Immature natural killer cell (primary cell): ENCODE measurements around the gene CCDC127. TPM values are rescaled to one million over a fixed set of nuclear protein-coding genes. Genes with fewer than 3 reads are reported as not detected.
"Not testable (repeated sequence)": the region's sequence is repeated elsewhere in the genome, so short reads cannot be mapped to it uniquely, and the experiment has no call there.

Experiments
- DNase-seq, 3 donors: peaks; one replicate each; pipeline ENCODE4 v3.0.0; 2022; ENCODE audit warnings: mixed read lengths in 1 of 3
- H3K27ac Mint-ChIP-seq, 6 donors: one replicate each; pipeline ENCODE4 v1.8.0; 2020; ENCODE audit warnings: mixed read lengths in 6 of 6, mild to moderate bottlenecking in 5 of 6, inconsistent platforms in 4 of 6, moderate library complexity in 3 of 6
- H3K27me3 Mint-ChIP-seq, 3 donors: one replicate each; pipeline ENCODE4 v1.8.0; 2020 to 2021; ENCODE audit warnings: low read depth in 3 of 3, mild to moderate bottlenecking in 3 of 3, mixed read lengths in 3 of 3, moderate library complexity in 3 of 3, inconsistent platforms in 1 of 3
- H3K36me3 Mint-ChIP-seq, 3 donors: one replicate each; pipeline ENCODE4 v1.8.0; 2020; ENCODE audit warnings: mixed read lengths in 3 of 3, inconsistent platforms in 2 of 3, mild to moderate bottlenecking in 2 of 3
- H3K4me1 Mint-ChIP-seq, 2 donors: one replicate each; pipeline ENCODE4 v1.8.0; 2020; ENCODE audit warnings: inconsistent platforms in 2 of 2, mild to moderate bottlenecking in 2 of 2, mixed read lengths in 2 of 2, moderate library complexity in 1 of 2
- H3K4me3 Mint-ChIP-seq, 5 donors: one replicate each; pipeline ENCODE4 v1.8.0; 2020; ENCODE audit warnings: mild to moderate bottlenecking in 5 of 5, mixed read lengths in 5 of 5, inconsistent platforms in 3 of 5, moderate library complexity in 3 of 5
- H3K9me3 Mint-ChIP-seq, 6 donors: one replicate each; pipeline ENCODE4 v1.8.0; 2020; ENCODE audit warnings: mild to moderate bottlenecking in 6 of 6, mixed read lengths in 6 of 6, inconsistent platforms in 4 of 6, moderate library complexity in 3 of 6
- polyA plus RNA-seq, 3 donors: library from polyadenylated mRNA; unstranded; fragments of 300-500 nt; fragmentation: Illumina TruSeq; gene quantifications; one replicate each; pipeline ENCODE4 v1.2.3, GENCODE V29; 2021

The CCDC127 gene
- polyA plus RNA-seq, 3 donors from 2014 or later: 2.4 to 3.8 (median 3.6) TPM

- H3K4me3 Mint-ChIP-seq: no peak overlapping the region
- no peaks in the 10 kb centered on the region for H3K27me3 Mint-ChIP-seq
- no peak for DNase-seq
- no peak overlapping the region for H3K27ac Mint-ChIP-seq
- no peaks in the 10 kb centered on the region for H3K9me3 Mint-ChIP-seq
- peaks cover 9 to 14% of the 10 kb centered on the region in 2 donors for H3K4me1 Mint-ChIP-seq
- peaks cover 8 to 30% (median 14%) of the 10 kb centered on the region in 3 donors for H3K36me3 Mint-ChIP-seq
These were observed 12.8 kb downstream of the CCDC127 start for GRCh38 chr5:204966-205670.

GRCh38 chr5:204462-204861, 13.5 kb downstream of the CCDC127 start:
- no peak for DNase-seq
- no peak overlapping the region for H3K27ac Mint-ChIP-seq
- no peak overlapping the region for H3K4me3 Mint-ChIP-seq
- peaks cover 8 to 30% (median 14%) of the 10 kb centered on the region in 3 donors for H3K36me3 Mint-ChIP-seq
- H3K4me1 Mint-ChIP-seq: peaks cover 3 to 7% of the 10 kb centered on the region in 2 donors
- no peaks in the 10 kb centered on the region for H3K27me3 Mint-ChIP-seq
- H3K9me3 Mint-ChIP-seq: no peaks in the 10 kb centered on the region

DNA sequence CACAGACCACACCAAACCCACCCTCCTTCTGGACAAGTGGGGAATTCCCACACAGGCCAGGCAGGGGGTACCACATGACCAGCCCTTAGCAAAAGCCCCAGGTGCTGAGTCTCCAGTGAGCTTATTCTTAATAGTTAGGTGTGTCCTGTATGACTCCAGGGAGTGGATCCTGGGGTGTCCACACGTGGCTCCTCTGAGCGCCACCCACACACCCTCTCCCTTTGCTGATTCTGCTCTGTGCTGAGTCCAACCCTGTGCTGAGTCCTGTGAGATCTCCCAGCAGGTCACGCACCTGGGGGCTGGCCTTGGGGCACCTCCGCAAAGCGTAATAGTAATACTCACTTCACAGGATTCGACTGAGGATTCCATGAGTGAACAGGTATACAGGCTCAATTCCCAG, 14.0 kb downstream of the CCDC127 start:
- no peaks in the 10 kb centered on the region for H3K27me3 Mint-ChIP-seq
- peaks cover 8 to 30% (median 14%) of the 10 kb centered on the region in 3 donors for H3K36me3 Mint-ChIP-seq
- H3K9me3 Mint-ChIP-seq: no peaks in the 10 kb centered on the region
- peaks cover 3 to 6% of the 10 kb centered on the region in 2 donors for H3K4me1 Mint-ChIP-seq
- no peak overlapping the region for H3K27ac Mint-ChIP-seq
- no peak overlapping the region for H3K4me3 Mint-ChIP-seq
- DNase-seq: no peak

GRCh38 chr5:203246-203930, 14.6 kb downstream of the CCDC127 start:
- Mint-ChIP-seq H3K9me3 (no peaks in the 10 kb centered on the region), H3K27ac (no peak overlapping the region)

GRCh38 chr5:201672-202071, 16.3 kb downstream of the CCDC127 start:
- Mint-ChIP-seq H3K4me1 (no peaks in the 10 kb centered on the region), H3K9me3 (no peaks in the 10 kb centered on the region), H3K27ac (no peak overlapping the region), H3K4me3 (no peak overlapping the region), H3K27me3 (no peaks in the 10 kb centered on the region), H3K36me3 (peaks cover 7 to 27% (median 8%) of the 10 kb centered on the region in 3 donors)
- no peak for DNase-seq

More at GRCh38 chr5:203246-203930, 14.6 kb downstream of the CCDC127 start:
- H3K4me1 Mint-ChIP-seq: peaks cover 0 to 6% of the 10 kb centered on the region in 2 donors
- H3K36me3 Mint-ChIP-seq: peaks cover 8 to 30% (median 14%) of the 10 kb centered on the region in 3 donors
- no peak for DNase-seq
- no peaks in the 10 kb centered on the region for H3K27me3 Mint-ChIP-seq
- H3K4me3 Mint-ChIP-seq: no peak overlapping the region

DNA sequence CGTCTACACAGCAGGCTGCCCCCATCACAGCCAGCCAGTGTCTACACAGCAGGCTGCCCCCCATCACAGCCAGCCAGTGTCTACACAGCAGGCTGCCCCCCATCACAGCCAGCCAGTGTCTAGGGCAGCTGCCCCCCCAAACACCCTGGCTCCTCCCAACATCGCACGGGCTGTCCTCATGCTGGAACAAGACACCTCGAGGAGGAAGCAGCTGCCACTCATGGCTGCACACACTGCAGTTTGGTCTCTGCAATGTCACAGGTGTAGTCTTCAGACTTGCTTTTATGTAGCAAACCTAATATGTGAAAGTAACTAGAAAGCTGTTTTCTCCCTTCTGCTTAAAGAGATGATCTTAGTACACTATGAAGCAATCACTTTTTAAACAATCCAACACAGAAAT, 17.0 kb downstream of the CCDC127 start:
- Mint-ChIP-seq H3K4me3 (no peak overlapping the region), H3K27me3 (no peaks in the 10 kb centered on the region), H3K27ac (no peak overlapping the region), H3K4me1 (no peaks in the 10 kb centered on the region), H3K9me3 (no peaks in the 10 kb centered on the region), H3K36me3 (peaks cover 7 to 27% (median 8%) of the 10 kb centered on the region in 3 donors)
- DNase-seq: no peak

DNA sequence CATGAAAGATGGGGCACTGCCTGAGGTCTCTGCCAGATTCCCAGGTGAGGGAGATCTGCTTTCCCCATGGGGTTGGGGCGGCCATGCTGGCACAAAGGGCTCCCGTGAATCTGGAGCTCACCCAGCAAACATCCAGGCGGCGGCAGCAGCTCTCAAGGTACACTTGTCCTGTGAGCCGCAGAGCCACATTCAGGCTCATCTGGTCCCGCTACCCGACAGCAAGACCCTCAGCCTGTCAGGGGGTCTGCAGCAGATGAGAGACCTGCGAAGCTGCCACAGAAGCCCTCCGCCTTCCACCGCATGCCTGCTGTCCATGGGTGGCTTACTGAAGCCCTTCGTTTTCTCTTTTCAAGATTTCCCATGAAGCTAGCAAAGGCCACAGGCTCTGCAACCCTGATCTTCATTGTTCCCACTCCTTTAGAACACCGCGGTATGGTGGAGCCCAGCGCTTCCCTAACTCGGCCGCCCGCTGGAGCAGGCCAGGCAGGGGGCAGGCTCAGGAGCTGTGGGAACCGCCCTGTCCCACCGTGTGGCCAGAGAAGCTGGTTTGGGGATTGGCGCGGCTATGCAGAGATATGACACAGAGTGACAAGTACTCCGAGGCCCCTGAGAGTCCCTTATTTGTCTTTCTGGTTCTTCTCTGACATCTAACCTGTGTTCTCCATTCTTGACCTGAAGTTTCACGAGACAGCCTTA, 17.9 kb downstream of the CCDC127 start:
- peaks cover 7 to 18% (median 8%) of the 10 kb centered on the region in 3 donors for H3K36me3 Mint-ChIP-seq
- no peak overlapping the region for H3K27ac Mint-ChIP-seq
- no peak for DNase-seq
- no peaks in the 10 kb centered on the region for H3K9me3 Mint-ChIP-seq
- peaks cover 0 to 2% (median 0%) of the 10 kb centered on the region in 3 donors for H3K27me3 Mint-ChIP-seq
- H3K4me1 Mint-ChIP-seq: no peaks in the 10 kb centered on the region
- H3K4me3 Mint-ChIP-seq: no peak overlapping the region

DNA sequence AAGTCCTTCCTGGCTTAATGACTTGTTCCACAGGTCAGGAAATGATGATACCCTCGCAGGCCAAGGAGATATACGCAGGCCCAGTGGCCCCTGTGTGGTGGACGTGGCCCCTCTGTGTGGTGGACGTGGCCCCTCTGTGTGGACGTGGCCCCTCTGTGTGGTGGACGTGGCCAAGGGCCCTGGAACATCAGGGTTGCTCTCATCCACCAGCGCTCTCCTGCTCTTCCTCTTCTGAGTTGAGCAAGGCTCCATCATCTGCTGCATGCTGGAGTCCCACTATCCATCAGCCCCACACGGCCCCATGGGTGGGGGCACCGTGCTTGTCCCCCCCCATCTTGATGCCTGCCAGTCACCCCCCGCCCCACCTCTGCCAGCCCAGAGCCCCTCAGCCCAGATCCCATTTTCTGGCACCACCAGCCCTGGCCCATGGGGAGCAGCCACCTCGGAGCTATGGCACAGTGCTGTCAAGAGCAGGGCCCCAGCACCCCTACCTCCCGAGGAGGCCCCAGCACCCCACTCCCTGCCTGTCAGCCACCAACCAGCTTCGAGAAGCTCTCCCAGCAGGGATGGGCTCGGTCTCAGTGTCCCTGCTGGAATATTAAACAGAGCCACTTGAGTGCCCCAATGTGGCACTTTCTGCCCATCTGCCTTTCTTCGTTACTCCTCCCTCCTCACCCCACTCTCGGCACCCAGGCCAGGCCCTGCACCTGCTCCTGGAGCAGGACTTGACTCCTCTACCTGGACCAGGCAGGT, 18.6 kb downstream of the CCDC127 start:
- no peaks in the 10 kb centered on the region for H3K4me1 Mint-ChIP-seq
- peaks cover 0 to 2% (median 0%) of the 10 kb centered on the region in 3 donors for H3K27me3 Mint-ChIP-seq
- H3K4me3 Mint-ChIP-seq: no peak overlapping the region
- peaks cover under 1 to 11% (median 1%) of the 10 kb centered on the region in 3 donors for H3K36me3 Mint-ChIP-seq
- no peak for DNase-seq
- peak overlapping the region in 1 of 6 donors; percentile 46 for H3K27ac Mint-ChIP-seq
- no peaks in the 10 kb centered on the region for H3K9me3 Mint-ChIP-seq

DNA sequence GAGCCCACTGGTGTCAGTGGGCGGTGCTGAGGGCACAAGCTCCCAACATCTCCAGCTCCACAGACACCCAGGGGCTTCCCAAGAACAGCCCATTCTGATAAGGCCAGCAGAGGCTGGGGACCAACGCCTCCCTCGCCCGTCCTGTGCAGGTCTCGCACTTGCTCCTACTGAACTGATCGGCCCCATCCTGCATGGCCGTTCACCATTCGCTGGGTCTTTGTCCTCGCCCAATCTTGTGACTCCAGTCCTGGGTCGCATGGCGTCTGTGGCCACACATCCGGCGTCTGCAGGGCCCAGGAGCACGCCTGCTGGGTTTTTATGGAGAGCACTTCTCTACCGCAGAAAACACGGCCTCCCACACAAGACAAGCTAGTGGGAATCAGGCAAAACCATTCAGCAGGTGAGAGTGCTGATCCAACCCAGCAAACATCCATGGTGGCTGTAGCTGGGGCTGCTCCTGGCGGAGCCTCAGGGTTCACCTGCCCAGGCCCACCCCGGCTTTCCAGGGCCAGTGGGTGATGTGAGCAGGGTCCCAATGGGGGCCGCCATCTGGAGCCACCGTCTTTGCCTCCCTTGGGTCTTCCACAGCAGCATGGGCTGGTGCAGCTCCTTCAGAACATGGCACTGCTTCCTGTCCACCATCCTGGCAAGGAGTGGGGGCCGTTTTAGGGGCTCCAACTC, 19.3 kb downstream of the CCDC127 start:
- Mint-ChIP-seq H3K27ac (no peak overlapping the region), H3K27me3 (peaks cover 0 to 2% (median 1%) of the 10 kb centered on the region in 3 donors), H3K9me3 (no peaks in the 10 kb centered on the region), H3K4me3 (no peak overlapping the region), H3K36me3 (peaks cover 0 to 8% (median 0%) of the 10 kb centered on the region in 3 donors), H3K4me1 (no peaks in the 10 kb centered on the region)
- no peak for DNase-seq

GRCh38 chr5:197892-198489, 20.0 kb downstream of the CCDC127 start:
- no peak for DNase-seq
- H3K4me3 Mint-ChIP-seq: no peak overlapping the region

DNA sequence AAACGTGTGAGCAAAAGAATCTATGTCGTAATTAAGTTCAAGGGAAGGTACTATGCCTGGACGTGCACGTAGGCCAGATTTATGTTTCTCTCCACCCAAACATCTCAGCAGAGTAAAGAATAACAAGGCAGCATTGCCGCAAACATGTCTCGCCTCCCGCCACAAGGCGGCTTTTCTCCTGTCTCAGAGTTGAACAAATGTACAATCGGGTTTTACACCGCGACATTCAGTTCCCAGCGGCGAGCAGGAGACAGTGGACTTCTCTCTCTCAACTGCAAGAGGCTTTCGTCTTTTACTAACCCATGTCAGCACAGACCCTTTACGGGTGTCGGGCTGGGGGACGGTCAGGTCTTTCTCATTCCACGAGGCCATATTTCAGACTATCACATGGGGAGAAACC, 20.9 kb downstream of the CCDC127 start:
- H3K27me3 Mint-ChIP-seq, H3K4me3 Mint-ChIP-seq, H3K4me1 Mint-ChIP-seq, H3K36me3 Mint-ChIP-seq, H3K27ac Mint-ChIP-seq, DNase-seq, H3K9me3 Mint-ChIP-seq: not testable (repeated sequence)

More at GRCh38 chr5:197892-198489, 20.0 kb downstream of the CCDC127 start:
- no peaks in the 10 kb centered on the region for H3K4me1 Mint-ChIP-seq
- H3K9me3 Mint-ChIP-seq: no peaks in the 10 kb centered on the region
- H3K27ac Mint-ChIP-seq: no peak overlapping the region
- H3K27me3 Mint-ChIP-seq: peaks cover 0 to 2% (median 1%) of the 10 kb centered on the region in 3 donors
- H3K36me3 Mint-ChIP-seq: peaks cover 0 to 6% (median 0%) of the 10 kb centered on the region in 3 donors

- Mint-ChIP-seq H3K4me3 (no peak overlapping the region), H3K36me3 (peaks cover 0 to 3% (median 0%) of the 10 kb centered on the region in 3 donors), H3K4me1 (no peaks in the 10 kb centered on the region), H3K27ac (no peak overlapping the region), H3K9me3 (no peaks in the 10 kb centered on the region), H3K27me3 (peaks cover 1 to 2% (median 2%) of the 10 kb centered on the region in 3 donors)
- DNase-seq: no peak
These were observed 21.6 kb downstream of the CCDC127 start for GRCh38 chr5:196350-196749.
